DOHH2 (cell line): ENCODE results near the gene CD19.

ENCODE experiments used
- EZH2phosphoT487 ChIP-seq: fragments of 200-600 bp; sonication (generic); IDR thresholded peaks from 2 replicates; pipeline ENCODE4 v1.6.1; 2017; ENCODE audit warnings: borderline replicate concordance, mild to moderate bottlenecking, antibody characterized with exemption, low read length, moderate library complexity, mixed read lengths
- TF ChIP-seq, protein P1 (sequence below): fragments of 200-600 bp; sonication (generic); IDR thresholded peaks from one replicate; pipeline ENCODE4 v1.5.1; 2014; ENCODE audit warnings: antibody characterized with exemption, mild to moderate bottlenecking, low read depth, low read length; ENCODE audit not compliant: poor library complexity, severe bottlenecking

DNA sequence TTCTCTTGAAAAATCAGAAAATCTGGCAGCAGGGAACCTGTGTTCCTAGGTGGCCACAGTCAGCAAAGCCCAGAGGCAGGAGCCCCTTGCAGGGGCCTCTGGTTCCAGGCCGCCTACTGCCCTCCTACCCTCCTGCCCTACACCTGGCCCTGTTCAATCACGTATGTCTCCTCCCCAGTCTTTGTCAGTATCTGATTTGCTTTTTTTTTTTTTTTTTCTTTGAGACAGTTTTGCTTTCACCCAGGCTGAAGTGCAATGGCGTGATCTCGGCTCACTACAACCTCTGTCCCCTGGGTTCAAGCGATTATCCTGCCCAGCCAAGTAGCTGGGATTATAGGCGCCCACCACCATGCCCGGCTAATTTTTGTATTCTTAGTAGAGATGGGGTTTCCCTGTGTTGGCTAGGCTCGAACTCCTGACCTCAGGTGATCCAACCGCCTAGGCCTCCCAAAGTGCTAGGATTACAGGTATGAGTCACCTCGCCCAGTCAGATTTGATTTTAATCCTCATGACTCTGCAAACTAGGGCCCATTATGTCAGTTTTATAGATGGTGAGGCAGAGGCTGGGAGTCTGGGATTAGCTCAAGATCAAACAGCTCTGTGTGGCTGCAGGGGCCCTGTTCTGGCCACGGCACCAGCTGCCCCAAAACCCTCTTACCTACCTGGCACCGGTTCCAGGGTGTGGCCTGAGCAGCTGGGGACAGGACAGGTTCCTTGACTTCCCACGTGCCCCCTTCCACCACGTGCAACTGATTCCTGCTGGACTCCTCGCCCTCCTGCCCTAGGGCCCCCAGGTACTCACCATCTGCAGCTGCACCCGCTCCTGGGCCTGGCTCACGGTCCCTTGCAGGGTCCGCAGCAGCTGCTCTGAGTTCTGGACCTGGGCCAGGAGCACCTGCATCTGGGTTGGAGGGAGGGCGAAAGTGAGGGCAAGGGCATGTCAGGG lies 21.4 kb upstream of the CD19 start:
- TF ChIP-seq, protein P1, sequence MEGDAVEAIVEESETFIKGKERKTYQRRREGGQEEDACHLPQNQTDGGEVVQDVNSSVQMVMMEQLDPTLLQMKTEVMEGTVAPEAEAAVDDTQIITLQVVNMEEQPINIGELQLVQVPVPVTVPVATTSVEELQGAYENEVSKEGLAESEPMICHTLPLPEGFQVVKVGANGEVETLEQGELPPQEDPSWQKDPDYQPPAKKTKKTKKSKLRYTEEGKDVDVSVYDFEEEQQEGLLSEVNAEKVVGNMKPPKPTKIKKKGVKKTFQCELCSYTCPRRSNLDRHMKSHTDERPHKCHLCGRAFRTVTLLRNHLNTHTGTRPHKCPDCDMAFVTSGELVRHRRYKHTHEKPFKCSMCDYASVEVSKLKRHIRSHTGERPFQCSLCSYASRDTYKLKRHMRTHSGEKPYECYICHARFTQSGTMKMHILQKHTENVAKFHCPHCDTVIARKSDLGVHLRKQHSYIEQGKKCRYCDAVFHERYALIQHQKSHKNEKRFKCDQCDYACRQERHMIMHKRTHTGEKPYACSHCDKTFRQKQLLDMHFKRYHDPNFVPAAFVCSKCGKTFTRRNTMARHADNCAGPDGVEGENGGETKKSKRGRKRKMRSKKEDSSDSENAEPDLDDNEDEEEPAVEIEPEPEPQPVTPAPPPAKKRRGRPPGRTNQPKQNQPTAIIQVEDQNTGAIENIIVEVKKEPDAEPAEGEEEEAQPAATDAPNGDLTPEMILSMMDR, result no peak
- TF ChIP-seq EZH2phosphoT487, result no peak
